ENCODE data around the gene SRGAP3.

Gene SRGAP3

GRCh38 chr3:9007213-9007612, 242.2 kb downstream of the SRGAP3 start:
- DNase-seq, result no peak

GRCh38 chr3:9000041-9000440, 249.4 kb downstream of the SRGAP3 start:
- no peak for DNase-seq

- DNase-seq, result no peak
Measured at GRCh38 chr3:8997151-8997550, 252.3 kb downstream of the SRGAP3 start.

GRCh38 chr3:8996681-8997121, 252.7 kb downstream of the SRGAP3 start:
- DNase-seq, result no peak

DNA sequence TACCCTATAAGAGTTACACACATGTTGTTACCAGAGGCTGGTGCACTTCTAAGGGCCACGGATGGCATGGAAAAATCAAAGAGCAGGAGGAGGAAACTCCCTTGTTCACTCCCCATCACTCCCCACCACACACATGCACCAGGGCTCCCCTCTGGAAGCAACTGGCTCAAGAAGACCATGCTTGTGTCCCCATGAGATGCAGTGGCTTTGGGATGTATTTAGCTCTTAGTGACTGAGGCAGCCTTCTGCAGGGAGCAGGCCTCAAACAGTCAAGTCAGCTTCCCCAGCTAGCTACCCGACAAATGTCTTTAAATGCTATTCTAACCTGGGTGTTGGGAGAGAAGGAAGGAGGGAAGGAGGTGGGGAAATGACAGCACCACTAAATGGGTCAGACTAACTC, 253.2 kb downstream of the SRGAP3 start:
- no peak for DNase-seq

DNA sequence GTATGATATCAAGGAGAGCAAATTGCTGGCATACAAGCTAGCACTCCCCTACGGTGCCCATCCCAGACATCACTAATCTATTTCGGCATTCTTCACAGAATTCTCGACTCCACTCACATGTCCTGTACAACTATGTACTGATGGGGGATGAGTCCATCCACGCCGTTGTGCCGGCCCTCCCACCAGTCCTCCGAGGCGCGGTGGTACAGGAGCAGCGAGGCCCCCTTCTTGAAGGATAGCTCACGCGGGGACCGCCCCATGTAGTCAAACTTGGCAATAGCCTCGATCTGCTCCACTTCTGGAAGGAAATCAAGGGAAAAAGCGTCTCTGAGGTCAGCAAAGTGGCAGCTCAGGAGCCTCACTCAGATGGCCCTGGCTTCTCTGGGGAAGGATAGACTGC, 255.2 kb downstream of the SRGAP3 start:
- DNase-seq, result no peak

DNA sequence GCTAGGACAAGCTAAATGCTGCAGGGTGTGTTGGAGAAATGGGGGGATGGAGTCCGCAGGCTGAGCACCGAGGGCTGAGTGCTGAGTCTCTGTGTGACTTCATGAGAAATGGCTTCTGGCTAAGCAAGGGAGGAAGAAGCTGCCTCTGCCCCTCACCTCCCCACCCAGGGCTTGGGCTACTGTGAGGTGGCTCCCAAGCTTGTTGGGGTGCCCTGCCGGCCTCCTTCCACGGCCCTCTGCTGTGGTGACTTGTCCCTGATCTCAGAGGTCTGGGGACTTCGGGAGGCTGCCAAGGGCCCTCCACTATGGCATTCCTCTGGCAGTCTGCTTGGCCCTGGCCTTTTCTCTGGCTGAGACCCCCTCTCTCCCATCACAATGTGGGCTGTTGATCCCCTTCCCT, 256.1 kb downstream of the SRGAP3 start:
- DNase-seq, result no peak

DNA sequence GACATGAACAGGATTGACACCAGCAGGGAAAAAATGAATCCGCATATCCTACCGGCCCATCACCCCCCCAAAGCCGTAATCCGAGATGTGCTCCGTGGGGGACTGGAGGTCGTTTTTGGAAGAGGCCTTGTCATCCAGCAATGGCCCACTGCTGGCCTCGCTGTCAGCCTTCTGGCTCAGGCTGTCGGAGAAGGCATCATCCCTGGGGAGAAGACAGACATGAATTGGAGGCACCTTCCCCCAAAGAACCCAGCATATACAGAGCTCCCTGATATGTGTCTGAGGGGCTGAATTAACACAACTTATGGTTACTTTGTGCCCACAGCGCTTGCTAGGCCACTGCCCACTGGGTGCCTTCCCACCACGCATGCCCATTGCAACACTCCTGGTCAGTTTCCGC, 256.6 kb downstream of the SRGAP3 start:
- DNase-seq, result no peak

- DNase-seq, result no peak
Measured at GRCh38 chr3:8992199-8992598, 257.2 kb downstream of the SRGAP3 start.

GRCh38 chr3:8990266-8991215, 258.9 kb downstream of the SRGAP3 start:
- DNase-seq, result no peak

- no peak for DNase-seq
Measured at GRCh38 chr3:8988791-8989558, 260.5 kb downstream of the SRGAP3 start.

DNA sequence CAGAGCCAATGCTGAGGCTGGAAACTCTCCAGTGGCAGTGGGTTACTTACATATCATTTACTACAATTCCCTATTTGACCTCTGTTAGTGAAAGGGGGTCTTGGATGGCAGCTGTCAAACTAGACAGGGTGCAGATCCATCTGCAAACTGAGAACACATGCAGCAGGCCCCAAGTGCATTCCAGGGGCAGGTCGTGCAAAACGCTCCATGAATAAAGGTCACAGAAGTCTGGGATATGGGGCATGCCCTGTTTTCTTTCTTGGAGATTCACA, 261.1 kb downstream of the SRGAP3 start:
- no peak for DNase-seq

DNA sequence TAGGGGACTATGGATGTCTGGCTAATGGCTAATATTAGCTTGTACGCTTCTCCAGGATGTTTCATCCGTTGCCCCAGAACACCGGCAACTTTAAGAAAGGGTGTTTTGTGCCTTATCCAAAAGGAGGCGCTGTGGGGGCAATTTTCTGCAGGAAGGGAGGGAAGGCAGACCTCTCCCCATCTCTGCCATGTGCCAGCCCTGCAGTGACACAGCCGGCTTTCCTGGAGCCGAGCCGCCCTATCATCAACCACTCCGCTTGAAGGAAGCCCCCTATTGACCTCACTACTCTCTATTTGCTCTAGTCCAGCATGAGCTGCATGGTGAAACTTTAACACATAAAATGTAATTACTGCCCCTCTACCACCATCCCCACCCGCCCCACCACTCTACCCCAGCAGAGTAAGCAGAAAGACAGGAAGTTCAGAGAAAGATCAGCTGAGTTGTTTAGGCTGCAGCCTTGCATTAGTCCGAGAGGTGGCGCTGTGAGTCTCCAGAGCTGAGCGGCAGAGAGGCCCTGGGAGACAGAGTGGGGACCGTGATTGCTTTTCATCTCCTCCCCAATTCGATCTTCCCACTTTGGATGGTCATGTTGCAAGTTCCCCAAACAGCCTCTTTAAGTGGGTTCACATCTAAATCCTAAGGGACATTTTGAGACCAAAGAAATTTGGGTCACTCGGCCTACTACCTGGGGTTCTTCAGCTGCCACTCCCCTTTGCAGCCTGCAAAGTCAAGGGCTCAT, 261.6 kb downstream of the SRGAP3 start:
- DNase-seq, result peak; percentile 69 to 74

GRCh38 chr3:8987226-8987625, 262.2 kb downstream of the SRGAP3 start:
- DNase-seq, result no peak

DNA sequence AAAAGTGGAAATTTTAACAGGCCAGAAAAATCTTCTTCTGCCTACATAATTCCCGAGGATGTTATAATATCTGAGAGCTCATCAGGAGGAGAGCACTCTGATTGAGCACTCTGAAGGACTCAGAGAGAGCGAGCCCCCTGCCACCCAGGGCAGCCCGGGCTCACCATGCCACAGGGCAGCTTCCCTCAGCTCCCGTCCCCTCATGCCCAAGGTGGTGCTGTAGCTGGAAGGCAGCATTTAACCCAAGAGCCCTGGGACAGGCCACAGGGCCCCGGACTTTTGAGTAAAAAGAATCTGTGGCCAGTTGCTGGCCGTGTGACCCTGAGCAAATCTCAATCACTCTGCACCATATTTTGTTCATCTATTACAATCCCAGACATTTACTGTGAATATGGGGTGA, 262.7 kb downstream of the SRGAP3 start:
- DNase-seq, result no peak

GRCh38 chr3:8985876-8986275, 263.6 kb downstream of the SRGAP3 start:
- DNase-seq, result no peak

GRCh38 chr3:8985411-8985831, 264.0 kb downstream of the SRGAP3 start:
- DNase-seq, result no peak

DNA sequence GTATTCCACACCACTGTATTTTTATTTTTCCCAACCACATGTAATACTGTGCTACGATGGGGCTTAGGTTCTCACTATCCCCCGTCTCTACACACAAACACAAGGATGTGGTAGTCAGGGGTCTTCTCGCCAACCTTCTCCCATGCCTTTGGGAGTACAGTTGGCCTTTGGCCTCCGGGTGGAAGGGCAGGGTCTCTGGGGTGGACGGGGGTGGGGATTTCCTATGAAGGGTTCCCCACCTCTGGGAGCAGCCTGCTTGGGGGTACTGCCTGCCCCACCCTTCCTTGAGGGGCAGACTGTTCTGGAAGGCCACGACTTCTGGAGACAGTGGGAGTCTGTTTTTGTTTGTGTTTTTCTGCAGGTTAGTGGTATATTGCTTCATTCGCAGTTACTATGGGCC, 264.9 kb downstream of the SRGAP3 start:
- DNase-seq, result no peak

DNA sequence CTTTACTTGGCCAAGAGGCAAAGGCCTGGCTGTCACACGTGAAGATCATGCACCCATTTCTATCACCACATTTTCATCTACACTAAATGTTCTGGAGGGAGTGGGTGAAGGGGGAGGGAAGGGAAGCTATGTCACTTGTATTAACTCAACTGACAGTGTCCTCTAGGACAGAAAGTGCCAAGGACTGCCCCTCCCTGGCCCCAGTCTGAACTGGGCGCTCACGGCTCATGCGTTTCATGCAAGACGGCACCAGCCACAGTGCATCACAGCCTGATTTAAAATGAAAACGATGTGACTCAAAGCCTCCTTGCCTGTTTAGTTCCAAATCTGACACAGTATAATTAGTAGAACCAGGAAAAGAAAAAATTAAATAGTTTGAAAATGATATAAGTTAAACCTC, 265.4 kb downstream of the SRGAP3 start:
- DNase-seq, result no peak

DNA sequence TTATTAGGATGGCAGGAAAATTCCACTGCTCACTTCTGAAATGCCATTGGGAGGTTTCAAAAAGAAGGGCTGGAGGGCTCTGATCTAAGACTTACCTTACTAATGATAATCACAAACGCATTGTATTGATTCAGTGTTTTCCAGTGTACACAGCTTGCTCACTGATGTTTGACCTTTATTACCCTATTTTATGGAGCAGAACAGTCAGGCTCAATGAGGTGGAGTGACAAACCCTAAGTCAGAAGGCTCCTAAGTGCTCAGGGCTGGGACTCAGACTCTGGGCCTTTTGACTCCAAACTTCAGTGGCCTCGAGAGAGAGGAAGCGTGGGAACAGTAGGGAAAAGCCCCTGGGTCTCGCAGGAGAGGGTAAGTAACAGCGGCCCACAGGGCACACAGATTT, 265.9 kb downstream of the SRGAP3 start:
- no peak for DNase-seq

- no peak for DNase-seq
Measured at GRCh38 chr3:8983026-8983425, 266.4 kb downstream of the SRGAP3 start.

DNA sequence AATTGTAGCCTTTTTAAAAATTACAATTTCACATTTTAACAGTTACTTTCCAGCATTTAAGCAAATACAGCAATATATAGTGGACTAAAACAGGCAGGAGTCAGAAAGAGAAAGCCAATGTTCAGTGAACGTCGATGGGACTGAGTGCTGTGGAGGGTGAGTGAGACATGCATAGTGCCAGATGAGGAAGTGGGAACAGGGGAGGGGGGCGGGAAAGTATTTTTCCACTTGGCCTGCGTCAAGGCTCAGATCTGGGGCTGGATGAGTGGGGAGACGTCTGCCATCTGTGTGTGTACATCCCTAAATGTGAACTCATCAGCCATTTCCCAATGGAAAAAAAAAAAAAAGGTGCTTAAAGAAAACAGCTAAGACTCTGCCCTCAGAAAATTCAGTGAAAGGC, 266.9 kb downstream of the SRGAP3 start:
- DNase-seq, result no peak

DNA sequence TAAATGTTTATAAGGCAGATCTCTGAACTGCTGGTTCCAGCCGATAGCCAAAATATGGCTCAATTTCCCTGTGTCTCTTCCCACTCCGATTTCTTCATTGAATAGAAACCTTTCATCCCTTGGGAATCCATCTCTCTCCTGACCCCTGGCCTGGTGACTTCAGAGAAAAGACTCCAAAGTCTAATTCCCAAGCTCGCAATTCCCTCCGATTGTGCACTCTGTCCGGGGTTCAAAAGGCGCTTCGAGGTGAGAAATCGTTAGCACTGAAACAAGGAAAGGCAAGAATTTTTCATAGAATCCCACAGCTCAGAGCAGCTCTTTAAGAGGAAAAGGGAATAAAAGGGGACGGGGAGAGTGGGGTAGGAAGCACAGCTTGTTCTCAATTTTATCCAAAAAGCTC, 267.7 kb downstream of the SRGAP3 start:
- no peak for DNase-seq

DNA sequence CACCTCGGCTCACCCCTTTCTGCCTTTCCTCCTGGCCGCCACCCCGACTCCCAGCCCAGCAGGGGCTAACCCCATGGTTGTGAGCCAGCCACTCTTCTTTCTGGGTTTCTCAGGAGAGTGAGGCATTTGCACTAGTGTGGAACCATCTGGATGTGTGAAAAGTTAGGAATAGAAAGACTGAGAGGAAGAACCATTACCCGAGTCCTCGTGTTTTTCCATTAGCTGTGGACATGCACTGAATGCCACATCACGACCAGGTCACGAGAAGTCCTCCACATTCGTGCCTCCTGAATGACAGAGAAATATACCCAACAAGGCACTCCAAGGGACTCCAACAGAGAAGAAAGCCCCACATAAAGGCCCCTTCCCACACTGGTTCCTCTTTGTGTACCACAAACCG, 268.1 kb downstream of the SRGAP3 start:
- no peak for DNase-seq

All from activated CD4-positive, alpha-beta T cell treated with anti-CD3 and anti-CD28 coated beads, Interleukin-2, amount 50 U/mL, for 48 hours (primary cell).